GM23338 (cell line): ENCODE results near the gene ZNF787. TPM values are rescaled to one million over a fixed set of nuclear protein-coding genes. Genes with fewer than 3 reads are reported as not detected.

ENCODE experiments used
- ATAC-seq: fragments of 200-7000 bp; cut with Tn5 transposase; 3 replicates; pipeline ENCODE4 v1.9.1; 2020
- DNase-seq: peaks from one replicate; pipeline ENCODE4 v3.0.0-alpha.2; 2015; ENCODE audit warnings: low spot score
- H2AFZ ChIP-seq: fragments of 200-600 bp; sonication (generic); 2 replicates; pipeline ENCODE4 v1.8.0; 2016; ENCODE audit warnings: antibody characterized with exemption, mild to moderate bottlenecking, moderate library complexity
- H3F3A ChIP-seq: fragments of 200-600 bp; sonication (generic); replicated peaks from 2 replicates; pipeline ENCODE4 v1.8.0; 2017; ENCODE audit warnings: antibody characterized with exemption, mixed run types, low read depth
- H3K27ac ChIP-seq: fragments of 200-600 bp; sonication (generic); 2 replicates; pipeline ENCODE4 v1.6.1; 2016; ENCODE audit warnings: low read depth
- H3K27me3 ChIP-seq: fragments of 200-600 bp; sonication (generic); 2 replicates; pipeline ENCODE4 v1.8.0; 2016; ENCODE audit warnings: mild to moderate bottlenecking, mixed run types, moderate library complexity; ENCODE audit not compliant: insufficient read depth
- H3K36me3 ChIP-seq: fragments of 200-600 bp; sonication (generic); 2 replicates; pipeline ENCODE4 v1.8.0; 2016; ENCODE audit warnings: mild to moderate bottlenecking; ENCODE audit not compliant: insufficient read depth
- H3K4me1 ChIP-seq: fragments of 200-600 bp; sonication (generic); 2 replicates; pipeline ENCODE4 v1.8.0; 2016; ENCODE audit warnings: mild to moderate bottlenecking, moderate library complexity; ENCODE audit not compliant: insufficient read depth
- H3K4me2 ChIP-seq: fragments of 200-600 bp; sonication (generic); 2 replicates; pipeline ENCODE4 v1.7.1; 2017; ENCODE audit warnings: mixed run types
- H3K4me3 ChIP-seq: fragments of 200-600 bp; sonication (generic); 2 replicates; pipeline ENCODE4 v1.6.1; 2016; ENCODE audit warnings: mixed run types
- H3K79me2 ChIP-seq: fragments of 200-600 bp; sonication (generic); replicated peaks from 2 replicates; pipeline ENCODE4 v1.8.0; 2017; ENCODE audit warnings: mild to moderate bottlenecking; ENCODE audit not compliant: insufficient read depth
- H3K9me2 ChIP-seq: fragments of 200-600 bp; sonication (generic); 2 replicates; pipeline ENCODE4 v1.8.0; 2017; ENCODE audit not compliant: insufficient read depth
- H4K20me1 ChIP-seq: fragments of 200-600 bp; sonication (generic); replicated peaks from 2 replicates; pipeline ENCODE4 v1.8.0; 2017; ENCODE audit warnings: mild to moderate bottlenecking; ENCODE audit not compliant: insufficient read depth
- H3K27ac Mint-ChIP-seq: 2 replicates; pipeline ENCODE4 v1.8.0; 2020; ENCODE audit warnings: inconsistent platforms, mild to moderate bottlenecking, moderate library complexity, mixed read lengths
- H3K27me3 Mint-ChIP-seq: 3 replicates; pipeline ENCODE4 v1.8.0; 2022; ENCODE audit warnings: low read depth, mild to moderate bottlenecking, moderate library complexity, mixed read lengths, inconsistent platforms; ENCODE audit not compliant: insufficient read depth, poor library complexity
- H3K36me3 Mint-ChIP-seq: 3 replicates; pipeline ENCODE4 v1.8.0; 2021; ENCODE audit warnings: low read depth, mild to moderate bottlenecking, inconsistent platforms, moderate library complexity, mixed read lengths
- H3K4me1 Mint-ChIP-seq: 3 replicates; pipeline ENCODE4 v1.8.0; 2020; ENCODE audit warnings: mild to moderate bottlenecking, inconsistent platforms, mixed read lengths
- H3K4me3 Mint-ChIP-seq: 3 replicates; pipeline ENCODE4 v1.8.0; 2021; ENCODE audit warnings: moderate library complexity, mild to moderate bottlenecking, inconsistent platforms, mixed read lengths
- H3K9me3 Mint-ChIP-seq: 3 replicates; pipeline ENCODE4 v1.8.0; 2020; ENCODE audit warnings: moderate library complexity, mild to moderate bottlenecking, inconsistent platforms, mixed read lengths
- CREB1 ChIP-seq: fragments of 250-450 bp; sonication (Bioruptor Pico); IDR thresholded peaks from 2 replicates; pipeline ENCODE4 v1.5.0; 2020; ENCODE audit warnings: low read depth, mild to moderate bottlenecking, moderate library complexity
- ETS1 ChIP-seq: IDR thresholded peaks from 2 replicates; pipeline ENCODE4 v1.6.1; 2016; ENCODE audit warnings: antibody characterized with exemption
- EZH2 ChIP-seq: fragments of 200-600 bp; sonication (generic); IDR thresholded peaks from one replicate; pipeline ENCODE4 v1.8.0; 2017; ENCODE audit warnings: antibody characterized with exemption, mild to moderate bottlenecking, low read depth; ENCODE audit not compliant: unreplicated experiment
- JUNB ChIP-seq: IDR thresholded peaks from one replicate; pipeline ENCODE4 v1.6.1; 2016; ENCODE audit warnings: antibody characterized with exemption; ENCODE audit not compliant: unreplicated experiment
- NANOG ChIP-seq: IDR thresholded peaks from 2 replicates; pipeline ENCODE4 v1.6.1; 2016; ENCODE audit warnings: antibody characterized with exemption, borderline replicate concordance
- ZNF114 ChIP-seq: fragments of 250-450 bp; sonication (Bioruptor Pico); IDR thresholded peaks from 2 replicates; pipeline ENCODE4 v1.5.0; 2020; ENCODE audit warnings: mild to moderate bottlenecking, moderate library complexity
- ZNF462 ChIP-seq: fragments of 250-450 bp; sonication (Bioruptor Pico); IDR thresholded peaks from 2 replicates; pipeline ENCODE4 v1.5.0; 2020; ENCODE audit warnings: mild to moderate bottlenecking, moderate library complexity
- polyA plus RNA-seq: library from polyadenylated mRNA; unstranded; fragments of >200 nt; fragmentation: Nextera tagmentation; extraction: Ambion mirVana; gene quantifications from 2 replicates; pipeline ENCODE4 v1.2.1, GENCODE V29; 2016
- total RNA-seq: library from RNA; depleted of rRNA; stranded (reverse); fragments of >200 nt; shearing (Covaris generic); gene quantifications from 2 replicates; pipeline ENCODE4 v1.2.3, GENCODE V29; 2014

Gene ZNF787
- total and polyA plus RNA-seq, 2 experiments from 2014 or later: 12.5 to 44.6 TPM

GRCh38 chr19:56118666-56119581 lies 2.2 kb downstream of the ZNF787 start (continued):
- no peak for TF ChIP-seq ZNF462 (CRISPR knock-in tag)

GRCh38 chr19:56117889-56118288 lies 3.2 kb downstream of the ZNF787 start:
- H2AFZ ChIP-seq: no peak overlapping the region
- Mint-ChIP-seq H3K9me3 (no peaks in the 10 kb centered on the region; the same call in 2 of the 3 replicates), H3K27me3 (peaks cover 19% of the 10 kb centered on the region), H3K27ac (no peak overlapping the region), H3K4me3 (peak overlapping the region; percentile 33; the same call in 1 of the 3 replicates), H3K4me1 (peaks cover 55% of the 10 kb centered on the region), H3K36me3 (peaks cover 15% of the 10 kb centered on the region)
- no peaks in the 10 kb centered on the region for H3K9me2 ChIP-seq
- no peaks in the 10 kb centered on the region for H3K27me3 ChIP-seq
- peaks cover 74% of the 10 kb centered on the region for H3K79me2 ChIP-seq
- H3K4me2 ChIP-seq: no peak overlapping the region
- H3K4me1 ChIP-seq: peaks cover 28% of the 10 kb centered on the region
- H3F3A ChIP-seq: no peaks in the 10 kb centered on the region; the same call in 1 of the 2 replicates
- no peak overlapping the region for H3K4me3 ChIP-seq
- DNase-seq: no peak
- H3K36me3 ChIP-seq: no peaks in the 10 kb centered on the region; the same call in 1 of the 2 replicates
- ATAC-seq: no peak
- peaks cover 28% of the 10 kb centered on the region for H4K20me1 ChIP-seq
- H3K27ac ChIP-seq: no peak overlapping the region
- no peak for TF ChIP-seq CREB1 (CRISPR knock-in tag)
- TF ChIP-seq JUNB: no peak
- no peak for TF ChIP-seq ZNF462 (CRISPR knock-in tag)
- TF ChIP-seq NANOG: no peak
- no peak for TF ChIP-seq EZH2
- no peak for TF ChIP-seq ZNF114
- no peak for TF ChIP-seq ETS1
